Aorta (tissue), 5 donors: ENCODE data around the gene NCAPD2. TPM values are rescaled to one million over a fixed set of nuclear protein-coding genes. Genes with fewer than 3 reads are reported as not detected.

Experiments
- ATAC-seq: fragments of 200-7000 bp; cut with Tn5 transposase; one replicate; pipeline ENCODE4 v1.9.1; 2022; ENCODE audit warnings: moderate library complexity; ENCODE audit not compliant: low FRiP score
- DNase-seq, 2 donors: peaks; one replicate each; pipeline ENCODE4 v3.0.0-alpha.2; 2020
- H3K27ac ChIP-seq, 2 donors: one replicate each; pipeline ENCODE4 v1.5.1; 2013; ENCODE audit warnings: low read length in 2 of 2, mild to moderate bottlenecking in 2 of 2, moderate library complexity in 2 of 2, control low read depth in 1 of 2, inconsistent platforms in 1 of 2, low read depth in 1 of 2
- H3K27me3 ChIP-seq, 2 donors: one replicate each; pipeline ENCODE4 v1.6.1; 2013; ENCODE audit warnings: control low read depth in 1 of 2, low read length in 1 of 2, mild to moderate bottlenecking in 1 of 2, moderate library complexity in 1 of 2; ENCODE audit not compliant: insufficient read depth in 2 of 2, control insufficient read depth in 1 of 2
- H3K36me3 ChIP-seq, 2 donors: one replicate each; pipeline ENCODE4 v1.6.1; 2013; ENCODE audit warnings: control low read depth in 1 of 2, low read length in 1 of 2, mild to moderate bottlenecking in 1 of 2; ENCODE audit not compliant: insufficient read depth in 2 of 2, control insufficient read depth in 1 of 2
- H3K4me1 ChIP-seq, 2 donors: one replicate each; pipeline ENCODE4 v1.6.1; 2013; ENCODE audit warnings: low read length in 2 of 2, control low read depth in 1 of 2, mild to moderate bottlenecking in 1 of 2, moderate library complexity in 1 of 2; ENCODE audit not compliant: insufficient read depth in 2 of 2, control insufficient read depth in 1 of 2
- H3K4me3 ChIP-seq, 2 donors: one replicate each; pipeline ENCODE4 v1.5.1; 2013; ENCODE audit warnings: low read length in 2 of 2, control low read depth in 1 of 2, mild to moderate bottlenecking in 1 of 2
- H3K9me3 ChIP-seq: one replicate; pipeline ENCODE4 v1.6.1; 2013; ENCODE audit warnings: mild to moderate bottlenecking, low read length; ENCODE audit not compliant: control insufficient read depth
- WGBS, 2 donors: extraction: QIAGEN DNeasy Blood & Tissue Kit; methylation state at CpG; one replicate each; pipeline ENCODE4 v1.1.7; 2013; 5-methylcytosine and 5-hydroxymethylcytosine counted together
- intact Hi-C, 2 donors: fragments of 100-400 bp; cut with DNase I; formaldehyde crosslinking; loops; one replicate each; pipeline versions ENCODE4 v1.14.2 to v1.15.0; 2022
- polyA plus RNA-seq, 2 donors: library from polyadenylated mRNA; stranded (reverse); fragments of 200-250 nt; gene quantifications; one replicate each; pipeline ENCODE4 v1.2.3, GENCODE V29; 2013
- total RNA-seq, 2 donors: library from RNA; stranded (reverse); fragmentation: NEBNext Ultra II Directional; extraction: Animal tissue kit (Norgen Biotek cat#: 25700); gene quantifications; one replicate each; pipeline ENCODE4 v1.2.1, GENCODE V29; 2021
- donor health status: healthy with polysubstance abuse.
- donor health status: Bipolar disorder and iron deficiency.
- donor health status: DM: no; HTN: no; CAD: no.
- donor health status: DM: no; HTN: no; CAD: no.
- donor health status: DM: yes; HTN: yes; CAD: no.

Gene NCAPD2
- total and polyA plus RNA-seq, 4 donors: 5.1 to 32.8 (median 16.6) TPM

DNA sequence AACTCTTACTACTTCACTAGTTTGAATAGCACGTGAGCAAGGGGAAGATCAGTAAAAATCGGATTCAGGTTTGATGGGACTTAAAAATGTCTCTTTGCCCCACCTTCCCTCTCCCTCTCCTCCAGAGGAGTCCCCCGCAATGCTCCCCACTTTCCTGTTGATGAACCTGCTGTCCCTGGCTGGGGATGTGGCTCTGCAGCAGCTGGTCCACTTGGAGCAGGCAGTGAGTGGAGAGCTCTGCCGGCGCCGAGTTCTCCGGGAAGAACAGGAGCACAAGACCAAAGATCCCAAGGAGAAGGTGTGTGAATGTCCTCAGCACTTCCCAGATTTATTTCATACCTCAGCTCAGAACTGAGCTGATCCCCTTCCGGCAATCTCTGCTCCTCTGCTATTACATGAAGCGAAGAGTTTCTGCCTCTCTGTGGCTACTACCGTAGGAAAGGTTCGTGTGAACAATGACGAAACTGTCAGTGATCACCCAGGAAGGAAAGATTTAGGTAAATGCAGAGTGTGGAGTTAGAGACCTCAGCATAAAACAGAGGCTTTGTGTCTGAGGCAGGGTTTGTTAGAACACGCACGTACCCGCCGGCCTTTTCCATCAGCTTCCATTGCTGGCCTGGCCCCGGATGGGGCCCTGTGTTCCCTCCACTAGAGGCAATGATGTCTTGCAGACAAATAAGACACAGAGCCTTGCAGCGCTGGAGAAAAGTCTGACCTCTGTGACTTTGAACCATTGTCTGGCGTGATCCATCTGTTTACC is 33.0 kb downstream of the NCAPD2 start:
- DNase-seq (no peak), ATAC-seq (no peak)
- H3K27me3 ChIP-seq: no peaks in the 10 kb centered on the region
- no peaks in the 10 kb centered on the region for H3K9me3 ChIP-seq
- peaks cover 0 to 19% of the 10 kb centered on the region in 2 donors for H3K36me3 ChIP-seq
- whole genome bisulfite sequencing, 2 donors: 93% methylated on average over 19 of the region's 19 CpGs
- H3K27ac ChIP-seq: no peak overlapping the region
- intact Hi-C loops: no loop called here
- H3K4me1 ChIP-seq: no peaks in the 10 kb centered on the region
- H3K4me3 ChIP-seq: no peak overlapping the region

DNA sequence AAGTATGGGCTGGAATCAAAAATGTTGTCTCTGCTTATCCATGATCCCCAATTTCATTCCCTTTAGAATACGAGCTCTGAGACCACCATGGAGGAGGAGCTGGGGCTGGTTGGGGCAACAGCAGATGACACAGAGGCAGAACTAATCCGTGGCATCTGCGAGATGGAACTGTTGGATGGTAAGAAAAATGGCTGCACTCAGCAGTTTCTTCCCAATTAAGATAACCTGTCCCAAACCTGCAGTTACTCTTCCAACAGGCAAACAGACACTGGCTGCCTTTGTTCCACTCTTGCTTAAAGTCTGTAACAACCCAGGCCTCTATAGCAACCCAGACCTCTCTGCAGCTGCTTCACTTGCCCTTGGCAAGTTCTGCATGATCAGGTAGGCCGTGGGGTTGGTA is 33.8 kb downstream of the NCAPD2 start:
- Histone ChIP-seq H3K4me1 (no peaks in the 10 kb centered on the region), H3K4me3 (no peak overlapping the region), H3K27ac (no peak overlapping the region), H3K27me3 (no peaks in the 10 kb centered on the region), H3K9me3 (no peaks in the 10 kb centered on the region), H3K36me3 (peaks cover 0 to 19% of the 10 kb centered on the region in 2 donors)
- DNase-seq (no peak), ATAC-seq (no peak)
- 86 to 87% methylated on average over 4 of the region's 4 CpGs for WGBS, 2 donors
- intact Hi-C loops: no loop called here

DNA sequence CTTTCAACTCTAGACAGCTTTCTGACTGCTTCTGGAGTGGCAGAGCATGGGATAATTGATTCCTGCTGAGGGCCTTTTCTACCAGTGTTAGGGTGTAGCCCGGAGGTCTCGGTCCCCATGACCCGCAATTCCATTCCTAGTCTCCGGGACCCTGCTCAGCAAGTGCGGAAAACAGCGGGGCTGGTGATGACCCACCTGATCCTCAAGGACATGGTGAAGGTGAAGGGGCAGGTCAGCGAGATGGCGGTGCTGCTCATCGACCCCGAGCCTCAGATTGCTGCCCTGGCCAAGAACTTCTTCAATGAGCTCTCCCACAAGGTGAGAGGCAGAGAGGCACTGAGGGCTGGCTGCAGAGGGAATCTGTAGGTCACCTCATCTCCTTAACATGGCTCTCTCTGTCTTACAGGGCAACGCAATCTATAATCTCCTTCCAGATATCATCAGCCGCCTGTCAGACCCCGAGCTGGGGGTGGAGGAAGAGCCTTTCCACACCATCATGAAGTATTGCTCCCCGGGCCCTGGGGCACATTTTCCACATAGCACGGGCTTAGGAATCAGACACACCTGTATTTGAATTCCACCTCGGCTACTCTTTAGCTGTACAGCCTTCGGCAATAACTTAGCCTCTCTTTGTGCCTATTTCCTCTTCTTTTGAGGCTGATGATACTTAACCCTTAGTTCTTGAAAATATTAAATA is 34.8 kb downstream of the NCAPD2 start:
- no peaks in the 10 kb centered on the region for H3K9me3 ChIP-seq
- H3K4me1 ChIP-seq: no peaks in the 10 kb centered on the region
- ATAC-seq (no peak), DNase-seq (no peak)
- H3K27me3 ChIP-seq: no peaks in the 10 kb centered on the region
- intact Hi-C loops: no loop called here
- 85 to 87% methylated on average over 17 of the region's 17 CpGs for WGBS, 2 donors
- H3K36me3 ChIP-seq: peaks cover 0 to 19% of the 10 kb centered on the region in 2 donors
- H3K27ac ChIP-seq: no peak overlapping the region
- no peak overlapping the region for H3K4me3 ChIP-seq

DNA sequence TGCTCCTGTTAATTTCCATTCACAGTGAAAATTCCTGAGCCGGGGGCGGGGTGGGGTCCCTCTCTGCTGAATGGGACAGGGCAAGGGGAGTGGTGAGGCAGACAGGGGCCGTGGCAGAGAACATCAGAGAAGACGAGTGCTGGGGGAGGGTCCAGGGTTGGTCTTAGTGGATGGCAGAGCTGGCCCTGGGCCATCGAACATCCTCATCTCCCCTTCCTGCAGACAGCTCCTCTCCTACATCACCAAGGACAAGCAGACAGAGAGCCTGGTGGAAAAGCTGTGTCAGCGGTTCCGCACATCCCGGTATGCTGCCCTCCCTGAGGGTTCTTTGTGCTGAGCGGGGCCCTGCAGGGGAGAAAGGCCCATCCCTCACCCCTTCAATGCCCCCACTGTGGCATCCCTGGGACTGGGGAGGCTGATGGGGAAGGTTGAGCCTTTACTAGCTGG is 35.4 kb downstream of the NCAPD2 start:
- no peak for DNase-seq
- H3K27ac ChIP-seq: no peak overlapping the region

DNA sequence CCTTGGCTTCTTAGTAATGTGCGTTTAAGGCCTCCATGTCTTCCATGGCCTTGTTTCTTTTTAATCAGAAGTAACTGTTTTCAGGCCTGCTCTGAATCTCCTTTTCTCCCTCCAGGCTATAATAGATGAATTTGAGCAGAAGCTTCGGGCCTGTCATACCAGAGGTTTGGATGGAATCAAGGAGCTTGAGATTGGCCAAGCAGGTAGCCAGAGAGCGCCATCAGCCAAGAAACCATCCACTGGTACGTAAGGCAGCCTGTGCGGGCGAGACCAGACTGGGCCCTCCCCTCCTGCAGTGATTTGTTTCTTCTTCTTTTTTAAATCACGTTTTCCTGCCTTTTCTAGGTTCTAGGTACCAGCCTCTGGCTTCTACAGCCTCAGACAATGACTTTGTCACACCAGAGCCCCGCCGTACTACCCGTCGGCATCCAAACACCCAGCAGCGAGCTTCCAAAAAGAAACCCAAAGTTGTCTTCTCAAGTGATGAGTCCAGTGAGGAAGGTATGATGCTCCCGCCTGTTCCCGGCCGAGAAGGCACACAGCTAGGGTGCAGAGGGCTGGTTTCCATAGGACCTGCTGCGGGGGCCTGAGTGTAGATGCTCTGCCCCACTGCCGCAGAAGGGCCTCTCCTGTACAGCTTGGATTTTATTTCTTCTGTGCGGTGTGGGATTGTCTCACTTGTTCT is 36.8 kb downstream of the NCAPD2 start:
- WGBS, 2 donors: 92% methylated on average over 18 of the region's 18 CpGs
- ATAC-seq: no peak

More for the DNA sequence above, 35.4 kb downstream of the NCAPD2 start:
- no peak overlapping the region for H3K4me3 ChIP-seq
- intact Hi-C loops: no loop called here
- WGBS, 2 donors: 79 to 82% methylated on average over 9 of the region's 9 CpGs
- ATAC-seq: no peak
- peaks cover 0 to under 1% of the 10 kb centered on the region in 2 donors for H3K27me3 ChIP-seq
- no peaks in the 10 kb centered on the region for H3K9me3 ChIP-seq
- no peaks in the 10 kb centered on the region for H3K4me1 ChIP-seq
- H3K36me3 ChIP-seq: peaks cover 0 to 19% of the 10 kb centered on the region in 2 donors

DNA sequence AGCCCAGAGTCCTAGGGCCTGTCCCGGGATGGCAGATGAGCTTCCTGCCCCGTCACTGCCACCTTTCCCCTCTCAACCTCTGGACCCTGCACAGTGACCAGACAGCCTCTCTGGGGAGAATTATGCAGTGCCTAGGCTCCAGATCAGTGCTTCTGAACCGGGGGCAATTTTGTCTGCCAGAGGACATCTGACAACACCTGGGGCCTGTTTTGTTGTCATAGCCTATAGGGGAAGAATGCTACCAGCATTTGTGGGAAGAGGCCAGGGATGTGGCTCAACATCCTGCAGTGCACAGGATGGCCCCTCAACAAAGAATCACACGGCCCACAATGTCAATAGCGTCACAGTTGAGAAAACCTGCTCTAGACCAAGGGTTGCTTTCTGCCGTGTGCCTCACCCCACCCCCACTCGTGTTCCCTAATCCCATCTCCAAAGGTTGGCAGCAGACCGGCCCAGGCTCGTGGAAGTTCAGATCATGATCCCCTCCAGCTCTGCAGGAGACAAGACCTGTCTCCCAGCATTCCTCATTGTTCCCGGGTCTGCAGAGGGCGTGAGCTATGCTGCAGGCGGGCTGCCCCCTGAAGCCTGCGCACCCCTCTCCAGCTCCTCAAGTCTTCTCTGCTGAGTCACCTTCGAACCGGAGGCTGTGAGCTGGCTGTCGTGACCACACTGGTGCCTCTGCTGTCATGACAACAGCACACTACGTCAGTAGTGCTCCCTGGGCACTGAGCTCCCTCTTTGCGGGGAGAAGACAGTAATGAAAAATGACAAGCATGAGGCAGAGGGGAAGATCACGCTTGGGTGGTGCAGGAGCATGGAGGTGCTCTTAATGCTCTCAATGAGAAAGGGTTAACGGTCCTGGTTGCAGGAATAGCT is 38.4 kb downstream of the NCAPD2 start:
- ATAC-seq (peak; percentile 17), DNase-seq (peak; percentile 87)
- Histone ChIP-seq H3K4me3 (no peak overlapping the region), H3K4me1 (no peaks in the 10 kb centered on the region), H3K27me3 (peaks cover 0 to 1% of the 10 kb centered on the region in 2 donors), H3K9me3 (no peaks in the 10 kb centered on the region), H3K36me3 (peaks cover 0 to 16% of the 10 kb centered on the region in 2 donors), H3K27ac (peak overlapping the region; percentile 51 to 79)
- 7 to 8% methylated on average over 20 of the region's 20 CpGs for WGBS, 2 donors
- intact Hi-C loops: loop anchor here (2.0 to 5.0 kb wide), 2 partner anchors 39 to 195 kb away; partner anchors contain the start of gene MRPL51 (in 1 of the 2)

More for the DNA sequence above, 36.8 kb downstream of the NCAPD2 start:
- H3K27ac ChIP-seq: no peak overlapping the region
- H3K4me1 ChIP-seq: no peaks in the 10 kb centered on the region
- H3K36me3 ChIP-seq: peaks cover 0 to 19% of the 10 kb centered on the region in 2 donors
- H3K27me3 ChIP-seq: peaks cover 0 to 1% of the 10 kb centered on the region in 2 donors
- H3K4me3 ChIP-seq: no peak overlapping the region
- H3K9me3 ChIP-seq: no peaks in the 10 kb centered on the region
- intact Hi-C loops: loop anchor here in 1 of 2 donors (5.0 kb wide), 1 partner anchor 193 kb away; no protein-coding TSS in a partner anchor
- no peak for DNase-seq

DNA sequence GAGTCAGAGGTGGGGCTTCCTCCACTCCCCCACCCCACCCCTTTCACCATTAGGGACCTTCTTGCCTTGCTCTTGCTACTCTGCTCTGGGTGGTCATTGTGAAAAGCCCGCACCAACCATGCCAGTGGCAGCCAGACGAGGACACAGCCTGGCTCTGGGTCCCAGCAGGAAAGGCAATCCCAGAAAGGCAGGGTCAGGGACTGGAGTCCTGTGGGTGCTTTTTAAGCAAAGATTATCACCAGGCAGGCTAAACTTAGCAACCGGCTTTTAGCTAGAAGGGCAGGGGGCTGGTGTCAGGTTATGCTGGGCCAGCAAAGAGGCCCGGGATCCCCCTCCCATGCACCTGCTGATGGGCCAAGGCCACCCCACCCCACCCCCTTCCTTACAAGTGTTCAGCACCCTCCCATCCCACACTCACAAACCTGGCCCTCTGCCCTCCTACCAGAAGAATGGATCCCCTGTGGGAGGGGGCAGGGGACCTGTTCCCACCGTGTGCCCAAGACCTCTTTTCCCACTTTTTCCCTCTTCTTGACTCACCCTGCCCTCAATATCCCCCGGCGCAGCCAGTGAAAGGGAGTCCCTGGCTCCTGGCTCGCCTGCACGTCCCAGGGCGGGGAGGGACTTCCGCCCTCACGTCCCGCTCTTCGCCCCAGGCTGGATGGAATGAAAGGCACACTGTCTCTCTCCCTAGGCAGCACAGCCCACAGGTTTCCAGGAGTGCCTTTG is 39.2 kb downstream of the NCAPD2 start:
- peak; percentile 68 for ATAC-seq
- Histone ChIP-seq H3K4me1 (no peaks in the 10 kb centered on the region), H3K27me3 (peaks cover 0 to 1% of the 10 kb centered on the region in 2 donors), H3K9me3 (no peaks in the 10 kb centered on the region), H3K27ac (peak overlapping the region; percentile 51 to 79), H3K36me3 (peaks cover 0 to 15% of the 10 kb centered on the region in 2 donors), H3K4me3 (peak overlapping the region; percentile 52 to 60)
- 0% methylated on average over 14 of the region's 14 CpGs for WGBS, 2 donors
- peak; percentile 87 to 89 for DNase-seq
- intact Hi-C loops: loop anchor here (2.0 to 5.0 kb wide), 2 partner anchors 40 to 196 kb away; partner anchors contain the start of gene MRPL51 (in 1 of the 2)
